ENCODE measurements around the gene KIF11. TPM values are rescaled to one million over a fixed set of nuclear protein-coding genes. Genes with fewer than 3 reads are reported as not detected.

KIF11 gene
- total RNA-seq, 4 donors from 2014 or later, result 0.33 to 0.80 (median 0.40) TPM

- intact Hi-C loops (cut with DNase I), result no loop called here
- 90% methylated on average over 1 of the region's 1 CpG for WGBS
- TF ChIP-seq EP300 (IDR thresholded peaks at IDR 0.05), result no peak
- no peak for TF ChIP-seq POLR2A (IDR thresholded peaks at IDR 0.05; ENCODE audit: low read depth)
- TF ChIP-seq CTCF (IDR thresholded peaks at IDR 0.05), result no peak
- no peak for TF ChIP-seq POLR2AphosphoS5 (IDR thresholded peaks at IDR 0.05)
These were observed 5.4 kb downstream of the KIF11 start for GRCh38 chr10:92598321-92598720.

GRCh38 chr10:92604841-92605240, 11.9 kb downstream of the KIF11 start:
- no peak for DNase-seq (ENCODE audit: extremely low spot score)
- intact Hi-C loops (cut with DNase I), result no loop called here
- Histone ChIP-seq H3K4me1 (no peaks in the 10 kb centered on the region), H3K36me3 (no peaks in the 10 kb centered on the region), H3K27ac (replicated peaks in 1 of 4) (no peak overlapping the region), H3K9me3 (no peaks in the 10 kb centered on the region), H3K27me3 (no peaks in the 10 kb centered on the region), H3K4me3 (no peak overlapping the region)
- no peak for TF ChIP-seq POLR2AphosphoS5 (IDR thresholded peaks at IDR 0.05)
- no peak for TF ChIP-seq EP300 (IDR thresholded peaks at IDR 0.05)
- no peak for TF ChIP-seq POLR2A (IDR thresholded peaks at IDR 0.05; ENCODE audit: low read depth)
- TF ChIP-seq CTCF (IDR thresholded peaks at IDR 0.05), result no peak
- 82% methylated on average over 2 of the region's 2 CpGs for WGBS

More at GRCh38 chr10:92598321-92598720, 5.4 kb downstream of the KIF11 start:
- H3K4me1 ChIP-seq, result peaks cover 3 to 8% (median 6%) of the 10 kb centered on the region in 4 donors
- H3K4me3 ChIP-seq, result no peak overlapping the region
- H3K27me3 ChIP-seq, result no peaks in the 10 kb centered on the region
- no peak for DNase-seq (ENCODE audit: extremely low spot score)
- H3K36me3 ChIP-seq, result no peaks in the 10 kb centered on the region
- H3K27ac ChIP-seq (replicated peaks in 1 of 4), result no peak overlapping the region
- H3K9me3 ChIP-seq, result no peaks in the 10 kb centered on the region

- DNase-seq (ENCODE audit: extremely low spot score), result no peak
- whole genome bisulfite sequencing, result 97% methylated on average over 3 of the region's 3 CpGs
- intact Hi-C loops (cut with DNase I), result no loop called here
- Histone ChIP-seq H3K36me3 (no peaks in the 10 kb centered on the region), H3K4me3 (no peak overlapping the region), H3K27me3 (no peaks in the 10 kb centered on the region), H3K27ac (replicated peaks in 1 of 4) (no peak overlapping the region), H3K4me1 (no peaks in the 10 kb centered on the region), H3K9me3 (no peaks in the 10 kb centered on the region)
- TF ChIP-seq CTCF (IDR thresholded peaks at IDR 0.05) (no peak), EP300 (IDR thresholded peaks at IDR 0.05) (no peak), POLR2AphosphoS5 (IDR thresholded peaks at IDR 0.05) (no peak), POLR2A (IDR thresholded peaks at IDR 0.05; ENCODE audit: low read depth) (no peak)
These were observed 22.6 kb downstream of the KIF11 start for GRCh38 chr10:92615515-92615914.

GRCh38 chr10:92619368-92619767, 26.4 kb downstream of the KIF11 start:
- Histone ChIP-seq H3K36me3 (no peaks in the 10 kb centered on the region), H3K4me1 (no peaks in the 10 kb centered on the region), H3K27me3 (no peaks in the 10 kb centered on the region), H3K27ac (replicated peaks in 1 of 4) (no peak overlapping the region), H3K9me3 (no peaks in the 10 kb centered on the region), H3K4me3 (no peak overlapping the region)
- TF ChIP-seq CTCF (IDR thresholded peaks at IDR 0.05) (no peak), EP300 (IDR thresholded peaks at IDR 0.05) (no peak), POLR2A (IDR thresholded peaks at IDR 0.05; ENCODE audit: low read depth) (no peak), POLR2AphosphoS5 (IDR thresholded peaks at IDR 0.05) (no peak)
- no peak for DNase-seq (ENCODE audit: extremely low spot score)
- intact Hi-C loops (cut with DNase I), result no loop called here

GRCh38 chr10:92627845-92628480, 35.0 kb downstream of the KIF11 start:
- H3K9me3 ChIP-seq, result no peaks in the 10 kb centered on the region
- no peaks in the 10 kb centered on the region for H3K36me3 ChIP-seq
- no peak overlapping the region for H3K4me3 ChIP-seq
- no peaks in the 10 kb centered on the region for H3K4me1 ChIP-seq
- intact Hi-C loops (cut with DNase I), result no loop called here
- no peak overlapping the region for H3K27ac ChIP-seq (replicated peaks in 1 of 4)
- DNase-seq (ENCODE audit: extremely low spot score), result no peak
- TF ChIP-seq POLR2A (IDR thresholded peaks at IDR 0.05; ENCODE audit: low read depth) (no peak), EP300 (IDR thresholded peaks at IDR 0.05) (no peak), POLR2AphosphoS5 (IDR thresholded peaks at IDR 0.05) (no peak), CTCF (IDR thresholded peaks at IDR 0.05) (no peak)
- WGBS, result 92% methylated on average over 2 of the region's 2 CpGs
- H3K27me3 ChIP-seq, result no peaks in the 10 kb centered on the region
